DMS114 treated with DMSO at 0.1 percent for 48 hours (cell line): ENCODE data around the gene MAB21L1.

Experiments used
- DNase-seq: peaks from one replicate; lab custom pipeline; 2025; ENCODE audit not compliant: unreplicated experiment; lab: John Stamatoyannopoulos, UW

The MAB21L1 gene

GRCh38 chr13:35480346-35480745, 3.9 kb upstream of the MAB21L1 start:
- no peak for DNase-seq

- DNase-seq: no peak
Observed at GRCh38 chr13:35479706-35480105, 3.2 kb upstream of the MAB21L1 start.

GRCh38 chr13:35479038-35479492, 2.6 kb upstream of the MAB21L1 start:
- no peak for DNase-seq

- DNase-seq: no peak
Observed at GRCh38 chr13:35478271-35479037, 2.0 kb upstream of the MAB21L1 start.

- DNase-seq: no peak
Observed at GRCh38 chr13:35477386-35477946, 977 bp upstream of the MAB21L1 start.

- peak; percentile 13 for DNase-seq
Observed at GRCh38 chr13:35475212-35475959, 1.1 kb downstream of the MAB21L1 start.

GRCh38 chr13:35474496-35475211, 1.8 kb downstream of the MAB21L1 start:
- no peak for DNase-seq

GRCh38 chr13:35473802-35474201, 2.7 kb downstream of the MAB21L1 start:
- DNase-seq: no peak

GRCh38 chr13:35473206-35473775, 3.2 kb downstream of the MAB21L1 start:
- DNase-seq: no peak

- DNase-seq: no peak
Observed at GRCh38 chr13:35472323-35472881, 4.1 kb downstream of the MAB21L1 start.

GRCh38 chr13:35471706-35472322, 4.7 kb downstream of the MAB21L1 start:
- DNase-seq: no peak

- DNase-seq: no peak
Observed at GRCh38 chr13:35470671-35471661, 5.5 kb downstream of the MAB21L1 start.

GRCh38 chr13:35469806-35470525, 6.5 kb downstream of the MAB21L1 start:
- no peak for DNase-seq

GRCh38 chr13:35468195-35468594, 8.3 kb downstream of the MAB21L1 start:
- DNase-seq: no peak

- DNase-seq: no peak
Observed at GRCh38 chr13:35465371-35465770, 11.1 kb downstream of the MAB21L1 start.

GRCh38 chr13:35460061-35460460, 16.4 kb downstream of the MAB21L1 start:
- DNase-seq: no peak

GRCh38 chr13:35457258-35457657, 19.2 kb downstream of the MAB21L1 start:
- no peak for DNase-seq

GRCh38 chr13:35455022-35455421, 21.5 kb downstream of the MAB21L1 start:
- no peak for DNase-seq
